ENCODE measurements around the gene ISM1.

ISM1 gene

GRCh38 chr20:13267231-13267630, 46.2 kb downstream of the ISM1 start:
- DNase-seq (ENCODE audit: low spot score): no peak
- H3K27ac ChIP-seq: no peak overlapping the region
- CTCF ChIA-PET: no interaction called here
- POLR2A ChIA-PET (ENCODE audit: low non-redundant PET): no interaction called here
- no peak for TF ChIP-seq CTCF (conservative IDR thresholded peaks at IDR 0.05; ENCODE audit: low read depth)

GRCh38 chr20:13268953-13269352, 47.9 kb downstream of the ISM1 start:
- no peak for DNase-seq (ENCODE audit: low spot score)
- H3K27ac ChIP-seq: no peak overlapping the region
- POLR2A ChIA-PET (ENCODE audit: low non-redundant PET): no interaction called here
- CTCF ChIA-PET: no interaction called here
- no peak for TF ChIP-seq CTCF (conservative IDR thresholded peaks at IDR 0.05; ENCODE audit: low read depth)

- H3K27ac ChIP-seq: no peak overlapping the region
- ChIA-PET CTCF (interaction anchor here (0.6 kb wide), 1 partner anchor 13 kb away, joined by 3 read pairs; no protein-coding TSS in a partner anchor), POLR2A (ENCODE audit: low non-redundant PET) (no interaction called here)
- DNase-seq (ENCODE audit: low spot score): no peak
- TF ChIP-seq CTCF (conservative IDR thresholded peaks at IDR 0.05; ENCODE audit: low read depth): no peak
These were observed 49.1 kb downstream of the ISM1 start for GRCh38 chr20:13270211-13270610.

- DNase-seq (ENCODE audit: low spot score): no peak
- CTCF ChIA-PET: no interaction called here
- H3K27ac ChIP-seq: no peak overlapping the region
- no peak for TF ChIP-seq CTCF (conservative IDR thresholded peaks at IDR 0.05; ENCODE audit: low read depth)
- POLR2A ChIA-PET (ENCODE audit: low non-redundant PET): no interaction called here
These were observed 50.0 kb downstream of the ISM1 start for GRCh38 chr20:13271098-13271497.

GRCh38 chr20:13271977-13272975, 51.2 kb downstream of the ISM1 start:
- no peak for DNase-seq (ENCODE audit: low spot score)
- CTCF ChIA-PET: no interaction called here
- no peak overlapping the region for H3K27ac ChIP-seq
- no peak for TF ChIP-seq CTCF (conservative IDR thresholded peaks at IDR 0.05; ENCODE audit: low read depth)
- POLR2A ChIA-PET (ENCODE audit: low non-redundant PET): no interaction called here

GRCh38 chr20:13274275-13274861, 53.3 kb downstream of the ISM1 start:
- POLR2A ChIA-PET (ENCODE audit: low non-redundant PET): no interaction called here
- no peak for DNase-seq (ENCODE audit: low spot score)
- H3K27ac ChIP-seq: no peak overlapping the region
- CTCF ChIA-PET: interaction anchor here (0.6 to 0.7 kb wide), 2 partner anchors 17 to 185 kb away, joined by 3 to 6 read pairs; no protein-coding TSS in a partner anchor
- no peak for TF ChIP-seq CTCF (conservative IDR thresholded peaks at IDR 0.05; ENCODE audit: low read depth)
